H1 (cell line): ENCODE results near the gene PINK1. TPM values are rescaled to one million over a fixed set of nuclear protein-coding genes. Genes with fewer than 3 reads are reported as not detected.

ENCODE experiments used
- CHD1 ChIP-seq: IDR thresholded peaks from 2 replicates; pipeline ENCODE4 v1.6.1; 2012; ENCODE audit warnings: low read depth, low read length, improper control_type of control experiment
- EGR1 ChIP-seq: IDR thresholded peaks from 2 replicates; pipeline ENCODE4 v1.6.1; 2011; ENCODE audit warnings: low read depth, low read length, borderline replicate concordance
- GTF2F1 ChIP-seq: IDR thresholded peaks from 2 replicates; pipeline ENCODE4 v1.6.1; 2012; ENCODE audit warnings: low read depth, low read length, improper control_type of control experiment, borderline replicate concordance
- NANOG ChIP-seq: IDR thresholded peaks from 2 replicates; pipeline ENCODE4 v1.6.1; 2011; ENCODE audit warnings: low read length, low read depth, mild to moderate bottlenecking, inconsistent platforms; ENCODE audit not compliant: insufficient read depth, poor library complexity, severe bottlenecking
- polyA plus RNA-seq, 7 experiments: library from polyadenylated mRNA; depleted of rRNA in 3 of 7; stranded (reverse) in 5 of 7; unstranded in 2 of 7; fragments of >200 nt in 5 of 7; fragments of 200-250 nt in 2 of 7; gene quantifications; 1 replicate in 5 of 7; 2 replicates in 1 of 7; 4 replicates in 1 of 7; pipeline versions ENCODE4 v1.2.1 to v1.2.3, GENCODE V29; 2011 to 2013; ENCODE audit warnings: missing spikeins in 2 of 7, mixed read lengths in 2 of 7
- total RNA-seq: library from RNA; stranded (reverse); fragmentation: NEBNext Ultra II Directional; extraction: Animal tissue kit (Norgen Biotek cat#: 25700); gene quantifications from 2 replicates; pipeline ENCODE4 v1.2.1, GENCODE V29; 2021
- TF ChIP-seq, protein P1 (sequence below): IDR thresholded peaks from 2 replicates; pipeline ENCODE4 v1.6.1; 2012; ENCODE audit warnings: inconsistent platforms

Gene PINK1
- total and polyA plus RNA-seq, 2 of the 8 experiments (the other 6 are each of a cell fraction or from before 2014, with no cell fraction given): 16.1 to 19.3 TPM

DNA sequence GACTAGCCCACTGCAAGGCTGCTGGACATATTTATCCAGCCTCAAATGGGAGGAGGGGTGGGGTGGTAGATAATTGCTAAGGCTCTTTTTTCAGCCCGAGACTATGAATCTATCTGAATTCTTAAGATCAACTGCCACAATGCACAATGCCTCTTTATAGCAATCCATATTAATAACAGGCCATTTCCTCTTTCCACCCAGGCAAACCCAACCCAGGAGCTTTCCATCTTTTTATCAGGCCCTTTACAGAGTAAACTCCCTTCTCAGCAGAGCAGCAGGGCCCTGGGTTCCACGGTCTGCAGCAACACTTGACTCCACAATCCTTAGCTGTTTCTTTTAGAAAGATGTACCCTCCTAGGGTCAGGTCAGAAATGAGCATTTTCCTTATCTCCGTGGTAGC, 27.1 kb downstream of the PINK1 start (continued):
- TF ChIP-seq CHD1: no peak
- TF ChIP-seq NANOG: no peak
- no peak for TF ChIP-seq EGR1
- TF ChIP-seq GTF2F1: no peak
- TF ChIP-seq, protein P1, sequence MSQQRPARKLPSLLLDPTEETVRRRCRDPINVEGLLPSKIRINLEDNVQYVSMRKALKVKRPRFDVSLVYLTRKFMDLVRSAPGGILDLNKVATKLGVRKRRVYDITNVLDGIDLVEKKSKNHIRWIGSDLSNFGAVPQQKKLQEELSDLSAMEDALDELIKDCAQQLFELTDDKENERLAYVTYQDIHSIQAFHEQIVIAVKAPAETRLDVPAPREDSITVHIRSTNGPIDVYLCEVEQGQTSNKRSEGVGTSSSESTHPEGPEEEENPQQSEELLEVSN: no peak
